Activated CD4-positive, alpha-beta T cell treated with anti-CD3 and anti-CD28 coated beads, Interleukin-2, amount 50 U/mL, for 48 hours (primary cell): ENCODE data around the gene ZFAND2B.

ENCODE experiments used
- DNase-seq, 2 experiments: peaks; one replicate each; pipeline ENCODE4 v3.0.0-alpha.2; 2020

Gene ZFAND2B, protein sequence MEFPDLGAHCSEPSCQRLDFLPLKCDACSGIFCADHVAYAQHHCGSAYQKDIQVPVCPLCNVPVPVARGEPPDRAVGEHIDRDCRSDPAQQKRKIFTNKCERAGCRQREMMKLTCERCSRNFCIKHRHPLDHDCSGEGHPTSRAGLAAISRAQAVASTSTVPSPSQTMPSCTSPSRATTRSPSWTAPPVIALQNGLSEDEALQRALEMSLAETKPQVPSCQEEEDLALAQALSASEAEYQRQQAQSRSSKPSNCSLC

DNA sequence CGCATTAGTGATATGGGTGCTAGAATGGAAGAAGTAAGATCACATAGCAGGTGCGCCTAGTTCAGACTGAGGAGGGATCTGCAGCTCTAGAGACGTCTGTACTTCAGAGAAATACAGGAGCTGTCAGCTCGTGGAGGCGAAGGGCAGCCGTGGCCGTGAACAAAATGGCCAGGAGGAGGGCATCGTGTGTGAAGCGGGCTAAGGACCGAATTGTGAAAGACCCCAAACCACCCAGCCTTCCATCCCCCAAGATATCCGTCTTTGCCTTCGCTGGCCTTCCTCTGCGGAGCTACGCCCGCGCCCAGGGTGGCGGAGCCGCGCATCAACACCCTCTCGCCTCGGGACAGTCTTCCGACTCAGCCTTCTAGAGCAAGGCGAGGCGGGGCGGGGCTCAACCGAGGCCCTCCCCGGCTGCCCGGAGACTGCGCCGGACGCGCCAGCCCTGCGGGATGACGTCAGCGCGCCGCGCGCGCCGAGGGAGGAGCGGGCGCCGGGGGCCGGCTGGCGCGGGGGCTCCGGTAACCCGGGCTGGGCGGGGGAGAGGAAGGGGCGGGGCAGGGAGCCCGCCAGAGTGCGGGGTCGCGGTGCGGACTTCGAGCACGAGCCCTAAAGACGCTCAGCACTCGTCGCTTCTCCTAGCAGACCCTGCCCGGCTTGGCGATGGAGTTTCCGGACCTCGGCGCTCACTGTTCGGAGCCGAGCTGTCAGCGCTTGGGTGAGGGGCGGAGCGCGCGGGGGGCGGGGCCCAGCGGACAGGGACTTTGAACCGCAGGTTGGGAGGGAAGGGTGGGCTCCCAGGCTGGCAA lies at the start of gene ZFAND2B:
Gene ZFAND2B, plus strand, starts transcription at position 455 of the 806 bp plus-strand sequence. Its CDS starts 206 bp downstream, at position 661.
- peak; percentile 93 to 94 for DNase-seq

GRCh38 chr2:219157396-219157795 lies 49.2 kb upstream of the ZFAND2B start:
- DNase-seq: no peak

DNA sequence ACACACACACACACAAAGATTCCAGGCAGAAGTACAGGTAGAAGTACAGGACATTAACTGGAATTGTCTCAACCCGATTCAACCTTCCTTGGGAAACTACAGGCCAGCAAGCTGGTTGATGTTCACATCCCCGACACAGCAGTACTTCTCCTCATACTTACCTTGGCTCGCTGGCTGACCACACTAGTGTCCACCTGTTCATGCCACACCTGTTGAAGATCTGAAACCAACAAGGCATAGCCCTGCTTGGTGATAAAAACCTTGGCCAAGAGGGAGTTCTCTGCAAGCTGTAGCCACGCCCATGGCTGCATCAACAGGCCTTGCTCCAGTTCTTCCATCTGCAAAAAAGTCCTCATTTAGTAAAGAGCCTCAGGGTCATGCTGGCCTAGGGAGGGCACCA lies 48.6 kb upstream of the ZFAND2B start:
- DNase-seq: no peak

DNA sequence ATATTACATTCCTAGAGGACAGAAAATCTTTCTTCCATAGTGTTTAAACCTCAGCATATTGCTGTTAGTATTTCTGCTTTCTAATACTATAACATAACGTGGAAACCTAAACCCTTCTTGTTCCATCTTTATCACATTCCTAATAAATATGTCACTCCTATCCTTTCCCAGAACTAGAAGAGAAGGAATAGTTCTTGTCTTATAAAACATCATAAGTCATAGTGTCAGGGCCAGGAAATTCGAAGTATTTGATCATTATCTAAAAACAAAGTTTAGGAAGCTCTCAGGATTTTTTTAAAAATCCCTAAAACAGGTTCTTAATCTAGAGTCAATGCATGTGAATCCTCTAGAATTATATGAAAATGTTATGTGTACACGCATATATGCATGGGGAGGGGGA lies 48.0 kb upstream of the ZFAND2B start:
- DNase-seq: no peak

DNA sequence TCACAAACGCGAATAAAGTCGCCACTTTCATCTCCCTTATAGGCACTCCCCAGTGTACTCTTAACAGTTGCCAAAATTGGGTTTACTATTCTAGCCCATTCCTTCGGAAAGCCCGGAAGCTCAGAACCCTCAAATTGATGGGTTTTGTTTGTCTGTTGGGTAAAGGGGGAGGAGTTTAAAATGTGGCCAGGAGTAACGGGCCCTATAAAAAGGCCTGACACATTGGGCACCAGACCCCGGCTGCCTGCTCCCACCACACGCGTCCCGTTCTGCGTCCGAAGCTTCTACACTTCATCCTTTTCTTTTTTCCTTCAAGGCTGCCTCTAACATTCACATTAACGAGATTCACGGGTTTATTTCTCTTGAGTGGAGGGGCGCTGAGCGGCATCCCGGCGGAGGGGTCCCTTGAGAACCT lies 46.8 kb upstream of the ZFAND2B start:
- no peak for DNase-seq

- DNase-seq: peak; percentile 98 to 99
Measured at GRCh38 chr2:219160186-219161017, 46.2 kb upstream of the ZFAND2B start, which contains the start of gene NHEJ1. Gene NHEJ1, minus strand, starts transcription at chr2:219160815. Its CDS starts 2,453 bp downstream, at chr2:219158362.

GRCh38 chr2:219161097-219161496 lies 45.5 kb upstream of the ZFAND2B start:
- DNase-seq: no peak

DNA sequence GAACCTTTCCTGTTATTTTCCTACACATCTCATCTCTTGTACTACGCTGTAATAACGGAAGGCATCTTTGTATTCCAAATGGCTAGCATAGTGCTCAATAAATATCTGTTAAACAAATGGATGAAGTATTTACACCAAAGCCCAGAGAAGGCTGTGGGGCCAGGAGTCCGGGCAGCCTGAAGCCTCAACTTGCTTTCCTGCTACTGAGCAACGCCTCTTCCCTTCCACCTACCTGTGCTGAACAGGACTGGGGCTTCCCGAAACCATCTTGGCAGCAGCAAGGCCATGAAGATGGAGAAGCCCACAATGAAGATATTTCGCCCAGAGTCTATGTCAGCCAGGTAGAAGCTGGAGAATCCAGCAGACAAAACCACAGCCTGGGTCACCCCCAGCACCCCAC lies 43.4 kb upstream of the ZFAND2B start:
- DNase-seq: no peak

GRCh38 chr2:219165058-219165911 lies 41.3 kb upstream of the ZFAND2B start:
- no peak for DNase-seq

DNA sequence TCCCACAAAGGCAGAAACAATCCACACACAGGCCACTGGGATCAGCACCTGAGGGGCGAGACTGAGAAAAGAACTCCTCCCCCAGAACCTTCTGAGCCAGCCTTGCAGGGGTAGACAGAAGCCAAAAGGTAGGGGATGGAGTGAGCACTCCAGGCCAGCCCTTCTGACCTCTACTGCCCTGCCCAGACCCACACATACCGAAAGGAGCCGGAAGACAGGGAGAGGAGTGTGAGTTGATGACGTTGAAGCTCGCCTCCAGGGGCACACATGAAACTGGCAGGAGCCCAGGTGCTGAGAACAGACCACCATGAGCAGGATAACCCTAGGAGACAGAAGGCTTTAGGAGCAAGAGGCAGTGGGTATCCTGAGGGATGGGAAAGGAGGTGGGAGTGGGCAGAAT lies 38.6 kb upstream of the ZFAND2B start:
- no peak for DNase-seq

GRCh38 chr2:219168526-219168925 lies 38.1 kb upstream of the ZFAND2B start:
- DNase-seq: no peak

DNA sequence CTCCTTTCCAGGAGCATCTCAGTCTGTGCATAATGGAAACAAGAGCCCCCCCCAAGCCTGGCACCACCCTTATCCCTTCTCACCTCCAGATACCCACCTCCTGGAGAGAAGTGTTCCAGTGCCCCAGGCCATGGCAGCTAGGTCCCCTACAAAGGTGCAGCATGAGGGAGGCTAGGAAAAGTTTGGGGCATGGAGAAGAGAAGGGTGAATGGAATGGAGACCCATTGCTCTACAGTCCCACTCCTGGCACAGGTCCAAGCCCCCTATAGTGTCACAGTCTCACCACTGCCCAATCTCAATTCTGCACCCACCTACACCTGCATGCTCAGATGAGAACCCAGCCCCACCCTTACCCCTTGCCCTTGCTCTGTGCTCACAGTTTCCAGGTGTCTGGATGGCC lies 37.6 kb upstream of the ZFAND2B start:
- no peak for DNase-seq

GRCh38 chr2:219169930-219170654 lies 36.5 kb upstream of the ZFAND2B start, which contains the start of gene SLC23A3:
Gene SLC23A3, minus strand, starts transcription at chr2:219170029. Its CDS starts 45 bp downstream, at chr2:219169984.
- peak in 1 of 2 experiments; percentile 37 for DNase-seq

DNA sequence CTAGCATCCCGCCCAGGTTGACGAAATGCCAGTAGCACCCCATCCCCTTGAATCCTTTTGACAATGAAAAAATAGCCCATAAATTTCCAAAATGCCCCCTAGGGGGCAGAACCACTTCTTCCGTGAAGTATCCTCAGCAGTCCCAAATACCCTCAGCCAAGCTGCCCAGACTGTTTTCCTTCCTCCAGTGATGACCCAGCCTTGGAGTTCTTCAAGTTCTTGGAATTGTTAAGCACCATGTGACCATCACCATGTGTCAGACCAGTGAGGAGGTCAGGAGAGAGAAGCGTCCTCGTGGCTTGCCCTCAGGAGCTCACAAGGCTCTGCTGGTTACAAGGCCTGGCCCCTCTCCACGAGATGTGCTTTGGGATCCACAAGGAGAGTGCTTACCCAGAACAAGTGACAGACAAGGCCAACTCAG lies 35.3 kb upstream of the ZFAND2B start:
- peak; percentile 13 to 36 for DNase-seq

DNA sequence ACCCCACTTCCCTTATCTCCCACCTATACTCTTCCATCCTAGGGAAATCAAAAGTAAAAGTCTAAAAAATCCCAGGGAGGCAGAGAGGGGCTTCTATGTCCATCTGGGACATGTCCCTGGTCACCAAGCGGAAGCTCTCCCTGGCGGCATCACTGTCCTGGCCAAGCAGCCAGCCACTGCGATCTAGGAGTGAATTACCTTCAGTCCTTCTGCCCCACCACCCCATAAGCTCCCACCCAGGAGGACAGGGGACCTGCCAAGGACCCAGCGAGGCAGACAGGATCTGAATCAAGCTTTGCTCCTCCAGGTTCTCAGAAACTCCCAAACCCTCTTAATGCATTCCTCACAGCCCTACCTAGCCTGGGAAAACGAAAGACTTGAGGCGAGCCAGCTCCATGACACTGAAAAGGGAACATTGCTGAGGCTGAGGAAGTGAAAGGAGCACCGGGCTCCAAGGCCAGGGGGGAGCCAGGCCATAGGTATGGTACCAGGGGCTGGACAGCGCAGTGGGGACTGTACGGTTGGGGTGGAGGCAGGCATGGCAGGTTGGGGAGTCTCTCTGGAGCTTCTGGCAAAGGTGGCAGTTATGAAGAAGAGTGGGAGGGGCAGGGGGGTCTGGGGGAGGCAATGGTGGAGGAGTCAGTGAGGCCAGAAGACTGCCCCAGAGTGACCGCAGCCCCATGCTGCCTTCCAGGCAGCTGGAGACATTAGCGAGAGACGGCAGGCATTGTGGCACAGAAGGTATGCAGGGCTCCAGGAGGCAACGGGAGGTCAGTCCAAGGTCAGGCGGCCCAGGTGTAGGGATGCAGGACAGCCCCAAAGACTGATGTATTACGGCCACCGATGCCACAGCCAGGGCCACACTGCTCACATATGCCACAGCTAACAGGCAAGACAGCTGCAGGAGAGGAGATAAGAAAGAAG lies 34.1 kb upstream of the ZFAND2B start:
- no peak for DNase-seq

- no peak for DNase-seq
Measured at GRCh38 chr2:219173176-219173575, 33.4 kb upstream of the ZFAND2B start.

- DNase-seq: no peak
Measured at GRCh38 chr2:219174146-219174545, 32.4 kb upstream of the ZFAND2B start.

GRCh38 chr2:219174801-219175200 lies 31.8 kb upstream of the ZFAND2B start:
- DNase-seq: no peak

GRCh38 chr2:219175486-219175885 lies 31.1 kb upstream of the ZFAND2B start:
- no peak for DNase-seq
